ENCODE data around the gene TPM4.

Gene TPM4

GRCh38 chr19:16111909-16112752 lies 35.8 kb downstream of the TPM4 start:
- Histone ChIP-seq H3K79me2 (ENCODE audit: control insufficient read depth, low read length) (peaks cover 54% of the 10 kb centered on the region), H3K9me2 (replicated peaks; ENCODE audit: control insufficient read depth, low read length) (no peaks in the 10 kb centered on the region), H3K36me3 (ENCODE audit: control insufficient read depth, low read length) (peaks cover 39% of the 10 kb centered on the region), H3K4me2 (ENCODE audit: low read length) (peak overlapping the region; percentile 100), H3K27ac (ENCODE audit: low read depth, low read length) (peak overlapping the region; percentile 69), H3K4me3 (ENCODE audit: low read length) (peak overlapping the region; percentile 99), H3K9me3 (ENCODE audit: control insufficient read depth, insufficient read depth, low read length) (no peaks in the 10 kb centered on the region), H3F3A (ENCODE audit: control insufficient read depth, insufficient read depth) (peaks cover 4% of the 10 kb centered on the region; the same call in 1 of the 2 replicates), H3K4me1 (ENCODE audit: control insufficient read depth, low read length) (peaks cover 52% of the 10 kb centered on the region), H4K20me1 (ENCODE audit: control insufficient read depth, insufficient read depth, low read depth, low read length) (peaks cover 7% of the 10 kb centered on the region), H3K27me3 (ENCODE audit: control insufficient read depth, low read length) (no peaks in the 10 kb centered on the region)
- TF ChIP-seq CTCF (IDR thresholded peaks at IDR 0.05; ENCODE audit: low read depth, low read length, poor library complexity, severe bottlenecking) (no peak), EZH2phosphoT487 (IDR thresholded peaks at IDR 0.05; ENCODE audit: borderline replicate concordance, low read length) (no peak)

GRCh38 chr19:16112778-16113177 lies 36.5 kb downstream of the TPM4 start:
- Histone ChIP-seq H3K79me2 (ENCODE audit: control insufficient read depth, low read length) (peaks cover 60% of the 10 kb centered on the region), H3K4me2 (ENCODE audit: low read length) (peak overlapping the region; percentile 100), H3K36me3 (ENCODE audit: control insufficient read depth, low read length) (peaks cover 44% of the 10 kb centered on the region), H3K27ac (ENCODE audit: low read depth, low read length) (no peak overlapping the region), H4K20me1 (ENCODE audit: control insufficient read depth, insufficient read depth, low read depth, low read length) (peaks cover 7% of the 10 kb centered on the region), H3F3A (ENCODE audit: control insufficient read depth, insufficient read depth) (peaks cover 6% of the 10 kb centered on the region), H3K4me3 (ENCODE audit: low read length) (peak overlapping the region; percentile 99), H3K4me1 (ENCODE audit: control insufficient read depth, low read length) (peaks cover 59% of the 10 kb centered on the region), H3K27me3 (ENCODE audit: control insufficient read depth, low read length) (no peaks in the 10 kb centered on the region), H3K9me3 (ENCODE audit: control insufficient read depth, insufficient read depth, low read length) (no peaks in the 10 kb centered on the region), H3K9me2 (replicated peaks; ENCODE audit: control insufficient read depth, low read length) (no peaks in the 10 kb centered on the region)
- no peak for TF ChIP-seq EZH2phosphoT487 (IDR thresholded peaks at IDR 0.05; ENCODE audit: borderline replicate concordance, low read length)
- TF ChIP-seq CTCF (IDR thresholded peaks at IDR 0.05; ENCODE audit: low read depth, low read length, poor library complexity, severe bottlenecking): no peak

GRCh38 chr19:16113727-16114126 lies 37.4 kb downstream of the TPM4 start:
- Histone ChIP-seq H3K4me1 (ENCODE audit: control insufficient read depth, low read length) (peaks cover 68% of the 10 kb centered on the region), H4K20me1 (ENCODE audit: control insufficient read depth, insufficient read depth, low read depth, low read length) (peaks cover 7% of the 10 kb centered on the region), H3K27ac (ENCODE audit: low read depth, low read length) (no peak overlapping the region)

More at GRCh38 chr19:16113727-16114126, 37.4 kb downstream of the TPM4 start:
- no peak for TF ChIP-seq CTCF (IDR thresholded peaks at IDR 0.05; ENCODE audit: low read depth, low read length, poor library complexity, severe bottlenecking)
- no peak for TF ChIP-seq EZH2phosphoT487 (IDR thresholded peaks at IDR 0.05; ENCODE audit: borderline replicate concordance, low read length)
- peaks cover 14% of the 10 kb centered on the region for H3F3A ChIP-seq (ENCODE audit: control insufficient read depth, insufficient read depth)
- no peaks in the 10 kb centered on the region for H3K9me3 ChIP-seq (ENCODE audit: control insufficient read depth, insufficient read depth, low read length)
- peak overlapping the region; percentile 55 for H3K4me2 ChIP-seq (ENCODE audit: low read length)
- peak overlapping the region; percentile 34 for H3K4me3 ChIP-seq (ENCODE audit: low read length)
- no peaks in the 10 kb centered on the region for H3K9me2 ChIP-seq (replicated peaks; ENCODE audit: control insufficient read depth, low read length)
- H3K27me3 ChIP-seq (ENCODE audit: control insufficient read depth, low read length): no peaks in the 10 kb centered on the region
- peaks cover 66% of the 10 kb centered on the region for H3K79me2 ChIP-seq (ENCODE audit: control insufficient read depth, low read length)
- H3K36me3 ChIP-seq (ENCODE audit: control insufficient read depth, low read length): peaks cover 52% of the 10 kb centered on the region
